ENCODE results near the gene SENP1. TPM values are rescaled to one million over a fixed set of nuclear protein-coding genes. Genes with fewer than 3 reads are reported as not detected.

SENP1 gene
- total and polyA plus RNA-seq, 12 donors: 3.0 to 21.6 (median 11.2) TPM

DNA sequence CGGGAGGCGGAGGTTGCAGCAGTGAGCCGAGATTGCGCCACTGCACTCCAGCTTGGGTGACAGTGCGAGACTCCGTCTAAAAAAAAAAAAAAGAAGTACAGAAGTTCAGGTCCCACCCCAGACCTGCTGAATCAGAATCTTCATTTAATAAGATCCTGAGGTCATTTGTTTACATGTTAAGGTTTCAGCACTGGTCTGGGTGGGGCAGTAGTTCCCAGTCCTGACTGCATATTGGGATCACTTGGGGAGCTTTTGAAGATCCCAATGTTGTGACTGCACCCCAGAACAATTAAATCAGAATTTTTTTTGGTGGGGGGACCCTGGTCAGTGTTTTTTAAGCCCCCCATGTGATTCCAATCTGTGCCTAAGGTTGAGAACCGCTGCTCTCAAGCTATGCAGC, 89.9 kb downstream of the SENP1 start:
- WGBS, 4 donors: 86 to 94% (median 90%) methylated on average over 6 to 7 of the region's 7 CpGs
- TF ChIP-seq POLR2A (IDR thresholded peaks at IDR 0.05): no peak
- TF ChIP-seq, protein P1, sequence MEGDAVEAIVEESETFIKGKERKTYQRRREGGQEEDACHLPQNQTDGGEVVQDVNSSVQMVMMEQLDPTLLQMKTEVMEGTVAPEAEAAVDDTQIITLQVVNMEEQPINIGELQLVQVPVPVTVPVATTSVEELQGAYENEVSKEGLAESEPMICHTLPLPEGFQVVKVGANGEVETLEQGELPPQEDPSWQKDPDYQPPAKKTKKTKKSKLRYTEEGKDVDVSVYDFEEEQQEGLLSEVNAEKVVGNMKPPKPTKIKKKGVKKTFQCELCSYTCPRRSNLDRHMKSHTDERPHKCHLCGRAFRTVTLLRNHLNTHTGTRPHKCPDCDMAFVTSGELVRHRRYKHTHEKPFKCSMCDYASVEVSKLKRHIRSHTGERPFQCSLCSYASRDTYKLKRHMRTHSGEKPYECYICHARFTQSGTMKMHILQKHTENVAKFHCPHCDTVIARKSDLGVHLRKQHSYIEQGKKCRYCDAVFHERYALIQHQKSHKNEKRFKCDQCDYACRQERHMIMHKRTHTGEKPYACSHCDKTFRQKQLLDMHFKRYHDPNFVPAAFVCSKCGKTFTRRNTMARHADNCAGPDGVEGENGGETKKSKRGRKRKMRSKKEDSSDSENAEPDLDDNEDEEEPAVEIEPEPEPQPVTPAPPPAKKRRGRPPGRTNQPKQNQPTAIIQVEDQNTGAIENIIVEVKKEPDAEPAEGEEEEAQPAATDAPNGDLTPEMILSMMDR (IDR thresholded peaks at IDR 0.05): no peak
- H3K27ac ChIP-seq: no peak overlapping the region
- H3K27me3 ChIP-seq: no peaks in the 10 kb centered on the region
- no peak for DNase-seq
- intact Hi-C loops (cut with DNase I): no loop called here
- no peaks in the 10 kb centered on the region for H3K36me3 ChIP-seq (replicated peaks in 1 of 2)
- H3K4me1 ChIP-seq (replicated peaks in 1 of 2): no peaks in the 10 kb centered on the region
- no peaks in the 10 kb centered on the region for H3K9me3 ChIP-seq (replicated peaks in 1 of 3)
- H3K4me3 ChIP-seq: no peak overlapping the region

DNA sequence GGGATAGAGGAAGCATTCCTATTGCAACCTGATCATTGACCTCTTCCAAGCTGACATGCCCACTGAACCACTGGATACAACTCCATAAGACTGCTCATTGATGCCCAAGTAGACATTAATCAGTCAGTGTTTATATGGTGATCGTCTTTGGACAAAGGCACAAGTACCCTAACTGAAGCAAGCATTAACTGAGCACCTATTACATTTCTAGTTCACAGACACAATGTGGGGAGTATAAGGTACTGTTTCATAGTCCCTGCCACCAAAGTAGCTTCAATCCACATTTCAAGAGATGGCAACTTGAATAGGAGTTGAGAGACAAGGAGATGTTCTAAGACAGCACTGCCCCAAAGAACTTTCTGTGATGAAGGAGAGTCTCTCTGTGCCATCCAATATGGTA, 90.8 kb downstream of the SENP1 start:
- intact Hi-C loops (cut with DNase I): no loop called here
- peaks cover 7% of the 10 kb centered on the region for H3K27me3 ChIP-seq

DNA sequence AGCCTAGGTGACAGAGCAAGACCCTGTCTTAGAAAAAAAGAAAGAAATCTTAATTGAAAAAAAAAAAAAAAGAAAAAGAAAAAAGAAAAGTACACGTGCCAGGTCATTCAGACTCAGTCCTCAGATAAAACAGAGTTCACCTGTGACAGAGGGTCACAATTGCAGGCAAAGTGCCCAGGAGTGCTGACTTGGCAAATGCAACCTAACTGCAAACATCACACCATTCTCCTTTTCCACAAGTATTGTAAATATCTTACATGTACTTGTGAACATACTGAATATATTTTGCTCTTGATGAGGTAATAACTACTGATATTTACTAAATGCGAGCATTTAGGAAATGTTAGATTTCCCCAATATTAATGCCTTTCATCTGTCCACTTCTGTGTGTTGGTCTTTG, 92.6 kb downstream of the SENP1 start:
- no peak overlapping the region for H3K4me3 ChIP-seq
- H3K27ac ChIP-seq: no peak overlapping the region
- no peaks in the 10 kb centered on the region for H3K36me3 ChIP-seq (replicated peaks in 1 of 2)
- H3K4me1 ChIP-seq (replicated peaks in 1 of 2): no peaks in the 10 kb centered on the region
- H3K27me3 ChIP-seq: peaks cover 8% of the 10 kb centered on the region
- TF ChIP-seq, protein P1 (IDR thresholded peaks at IDR 0.05): no peak
- TF ChIP-seq POLR2A (IDR thresholded peaks at IDR 0.05): no peak
- no peaks in the 10 kb centered on the region for H3K9me3 ChIP-seq (replicated peaks in 1 of 3)
- WGBS, 4 donors: 59 to 70% (median 65%) methylated on average over 2 of the region's 2 CpGs
- intact Hi-C loops (cut with DNase I): no loop called here
- no peak for DNase-seq

More for the DNA sequence above, 90.8 kb downstream of the SENP1 start:
- DNase-seq: no peak
- Histone ChIP-seq H3K27ac (no peak overlapping the region), H3K4me3 (no peak overlapping the region), H3K36me3 (replicated peaks in 1 of 2) (no peaks in the 10 kb centered on the region), H3K9me3 (replicated peaks in 1 of 3) (no peaks in the 10 kb centered on the region), H3K4me1 (replicated peaks in 1 of 2) (no peaks in the 10 kb centered on the region)
- WGBS, 4 donors: 39 to 75% (median 57%) methylated on average over 1 of the region's 1 CpG
- TF ChIP-seq, protein P1 (IDR thresholded peaks at IDR 0.05): no peak
- no peak for TF ChIP-seq POLR2A (IDR thresholded peaks at IDR 0.05)

DNA sequence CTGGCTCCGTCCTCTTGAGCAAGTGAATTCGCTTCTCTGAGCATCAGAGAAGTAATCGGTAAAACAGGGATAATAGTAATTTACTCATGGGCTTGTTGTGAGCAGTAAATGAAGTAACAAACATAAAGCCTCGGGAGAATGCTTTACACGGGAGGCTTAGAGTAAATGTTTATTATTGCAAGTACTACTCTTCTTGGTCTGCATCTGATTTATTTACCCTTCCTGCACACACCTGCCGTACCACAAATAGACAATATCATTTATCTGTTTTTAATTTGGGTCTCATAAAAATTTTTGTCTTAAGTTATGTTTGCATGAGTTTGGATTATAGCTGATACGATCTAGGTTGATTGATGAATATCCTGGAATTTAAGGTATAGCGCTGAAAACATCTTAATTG, 93.8 kb downstream of the SENP1 start:
- peaks cover 8% of the 10 kb centered on the region for H3K27me3 ChIP-seq
- DNase-seq: no peak

More for the DNA sequence above, 93.8 kb downstream of the SENP1 start:
- H3K4me1 ChIP-seq (replicated peaks in 1 of 2): no peaks in the 10 kb centered on the region
- H3K4me3 ChIP-seq: no peak overlapping the region
- 72 to 77% (median 75%) methylated on average over 8 of the region's 8 CpGs for WGBS, 4 donors
- H3K27ac ChIP-seq: no peak overlapping the region
- H3K36me3 ChIP-seq (replicated peaks in 1 of 2): no peaks in the 10 kb centered on the region
- intact Hi-C loops (cut with DNase I): no loop called here
- TF ChIP-seq, protein P1 (IDR thresholded peaks at IDR 0.05): no peak
- TF ChIP-seq POLR2A (IDR thresholded peaks at IDR 0.05): no peak
- H3K9me3 ChIP-seq (replicated peaks in 1 of 3): no peaks in the 10 kb centered on the region

All from adrenal gland (tissue), 12 donors.